NCI-H2196 treated with DMSO at 0.1 percent for 48 hours (cell line): ENCODE measurements around the gene LIMS1.
A peak's percentile ranks its signal among the peaks of the same experiment; 100 is the strongest.
"Not testable (repeated sequence)": the region's sequence is repeated elsewhere in the genome, so short reads cannot be mapped to it uniquely, and the experiment has no call there.

Source experiments
- DNase-seq: peaks from one replicate; lab custom pipeline; 2025; ENCODE audit not compliant: unreplicated experiment; lab: John Stamatoyannopoulos, UW

The LIMS1 gene

DNA sequence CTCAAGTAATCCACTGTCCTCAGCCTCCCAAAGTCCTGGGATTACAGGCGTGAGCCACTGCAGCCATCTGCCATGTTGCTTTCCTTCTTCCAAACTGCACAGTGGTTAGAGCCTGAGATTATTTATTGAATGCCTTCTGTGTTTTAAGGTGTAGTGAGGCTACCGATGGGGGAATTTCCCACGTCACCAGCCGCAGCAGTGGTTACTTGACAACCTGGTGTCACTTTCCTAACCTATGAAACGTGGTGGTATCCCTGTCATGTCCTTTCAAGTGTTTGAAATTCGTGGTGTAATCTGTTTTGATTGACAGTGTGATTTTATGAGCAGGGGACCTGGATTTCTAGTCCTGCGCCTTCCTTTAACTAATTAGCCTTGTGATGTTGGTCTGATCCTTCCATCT, 124.3 kb downstream of the LIMS1 start:
- not testable (repeated sequence) for DNase-seq

DNA sequence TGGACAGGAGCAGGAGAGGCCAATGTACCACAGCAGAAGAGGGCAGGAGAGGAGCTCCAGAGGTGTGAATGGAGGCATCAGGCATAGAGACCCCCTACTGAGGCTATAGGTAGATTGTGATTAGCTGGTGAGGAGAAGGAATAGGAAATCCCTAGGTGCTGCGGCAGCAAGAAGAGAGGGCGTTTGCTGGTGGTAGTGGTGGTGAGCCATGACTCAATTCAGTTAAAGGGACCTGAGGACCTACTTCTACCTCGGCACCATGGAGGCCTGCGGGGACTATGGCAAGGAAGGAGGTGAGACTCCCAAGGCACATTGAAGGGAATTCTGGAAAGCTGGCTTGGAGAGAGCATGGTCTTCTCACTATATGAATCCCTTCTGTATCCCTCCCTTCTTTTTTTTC, 127.2 kb downstream of the LIMS1 start:
- not testable (repeated sequence) for DNase-seq

DNA sequence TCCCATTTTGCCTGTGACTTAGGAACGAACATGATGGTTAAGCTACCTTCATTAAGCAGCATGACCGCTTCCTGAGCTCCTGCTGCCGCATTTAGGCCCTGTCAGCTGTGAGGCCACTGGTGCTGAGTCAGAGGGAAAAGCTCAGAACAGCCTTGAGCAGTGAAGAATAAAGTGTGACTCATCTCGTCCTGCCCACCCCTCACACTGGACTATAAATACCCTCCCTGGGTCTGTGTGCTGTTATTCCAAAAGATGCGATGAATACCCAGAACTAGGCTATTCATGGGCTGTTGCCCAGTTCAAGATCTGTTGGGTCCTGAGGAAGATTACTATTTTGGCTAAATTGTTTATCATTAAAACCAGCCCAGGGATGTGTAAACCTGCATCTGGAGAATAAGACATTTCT, 127.9 kb downstream of the LIMS1 start:
- not testable (repeated sequence) for DNase-seq

- DNase-seq = not testable (repeated sequence)
Measured at GRCh38 chr2:108663346-108663745, 129.1 kb downstream of the LIMS1 start.

DNA sequence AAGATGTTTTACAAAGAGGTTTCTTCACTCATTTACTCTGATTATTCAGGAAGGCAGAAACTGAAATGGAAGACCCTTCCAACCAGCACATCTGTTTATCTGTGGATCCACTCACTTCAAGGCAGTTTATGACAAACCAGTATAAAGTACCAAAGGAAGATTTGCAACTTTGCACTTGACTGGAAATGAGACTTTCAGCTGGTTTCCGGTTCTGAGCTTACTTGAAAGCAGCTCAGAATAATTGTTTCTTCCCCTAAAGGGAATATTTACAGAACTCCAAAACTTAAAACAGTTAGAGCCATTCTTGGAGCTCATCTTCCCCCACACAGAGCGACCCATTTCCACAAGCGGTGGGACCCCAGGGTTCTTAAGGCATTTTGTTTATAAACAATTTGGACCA, 129.8 kb downstream of the LIMS1 start:
- not testable (repeated sequence) for DNase-seq

- DNase-seq = not testable (repeated sequence)
Measured at GRCh38 chr2:108664979-108665378, 130.7 kb downstream of the LIMS1 start.

- not testable (repeated sequence) for DNase-seq
Measured at GRCh38 chr2:108665975-108666374, 131.7 kb downstream of the LIMS1 start.

DNA sequence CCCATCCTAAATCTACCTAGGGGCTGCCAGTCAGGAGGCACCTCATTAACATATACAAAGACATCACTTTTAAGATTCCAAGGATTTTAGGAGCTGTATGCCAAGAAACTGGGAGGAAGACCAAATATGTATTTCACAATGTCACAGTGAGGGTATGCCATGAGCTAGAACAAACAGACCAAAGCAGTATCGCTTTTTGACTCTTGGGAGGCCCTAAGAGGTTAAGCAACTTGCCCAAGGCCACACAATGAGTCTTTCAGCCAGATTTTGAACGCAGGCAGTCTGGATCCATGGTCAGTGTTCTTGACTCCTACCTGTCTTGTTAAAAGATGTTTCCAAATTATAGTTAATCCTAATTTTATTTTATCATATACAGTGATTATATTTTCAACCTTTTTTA, 132.9 kb downstream of the LIMS1 start:
- DNase-seq = not testable (repeated sequence)

DNA sequence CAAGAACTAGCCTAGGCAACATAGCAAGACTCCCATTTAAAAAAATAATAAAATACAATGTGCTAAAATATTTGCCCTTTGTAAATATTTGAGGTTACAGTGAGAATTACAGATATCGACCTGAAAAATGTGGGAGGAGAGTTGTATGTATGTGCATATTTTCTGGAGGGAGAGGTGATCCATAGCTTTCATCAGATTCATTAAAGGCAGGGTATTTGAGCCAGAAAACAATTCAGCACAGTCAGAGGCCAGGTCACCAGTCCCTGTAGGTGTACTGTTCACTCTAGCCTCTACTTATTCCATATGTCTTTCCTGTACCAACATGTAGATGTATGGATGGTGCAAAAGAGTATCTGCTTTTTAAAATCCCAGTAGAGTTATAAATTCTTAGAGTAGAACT, 136.0 kb downstream of the LIMS1 start:
- DNase-seq = not testable (repeated sequence)

- DNase-seq = not testable (repeated sequence)
Measured at GRCh38 chr2:108672200-108672805, 138.0 kb downstream of the LIMS1 start.

DNA sequence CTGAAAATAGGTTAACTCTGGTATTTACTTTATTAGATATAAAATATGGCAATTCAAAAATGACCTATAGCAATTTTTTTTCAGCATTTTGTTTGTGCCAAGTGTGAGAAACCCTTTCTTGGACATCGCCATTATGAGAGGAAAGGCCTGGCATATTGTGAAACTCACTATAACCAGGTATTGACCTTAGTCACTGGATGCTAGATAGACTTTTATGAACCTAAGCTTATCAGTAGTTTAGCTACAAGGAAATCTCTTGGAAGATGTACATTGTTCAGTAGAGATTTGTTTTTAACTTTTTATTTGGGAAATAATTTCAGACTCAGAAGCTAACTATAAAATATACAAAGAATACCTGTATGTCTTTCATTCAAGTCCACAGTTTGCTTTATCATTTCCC, 142.3 kb downstream of the LIMS1 start:
- not testable (repeated sequence) for DNase-seq

DNA sequence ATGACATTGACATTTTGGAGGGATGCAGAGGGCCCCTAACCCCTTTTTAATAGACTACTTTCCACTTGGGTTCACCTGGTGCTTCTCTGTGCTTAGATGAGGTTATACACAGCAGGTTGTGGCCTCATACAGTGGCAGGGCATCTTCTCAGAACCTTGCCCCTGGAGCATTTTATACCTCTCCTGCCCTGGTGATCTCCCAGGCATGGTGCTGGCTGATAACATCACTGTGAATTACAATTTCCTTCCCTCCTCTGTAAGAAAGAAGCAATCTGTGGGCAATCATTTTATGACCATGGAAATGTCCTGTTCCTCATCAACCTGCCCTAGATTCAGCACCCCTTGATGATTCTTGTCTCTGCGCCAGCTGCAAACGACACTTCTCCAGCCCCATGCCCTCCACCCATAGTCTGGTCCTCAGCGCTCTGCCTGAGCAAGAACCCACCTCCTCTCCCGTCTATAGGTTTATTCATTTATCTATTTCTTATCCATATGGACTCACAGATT, 143.0 kb downstream of the LIMS1 start:
- not testable (repeated sequence) for DNase-seq

- DNase-seq = peak; percentile 49
Measured at GRCh38 chr2:108678198-108678651, 144.0 kb downstream of the LIMS1 start.

DNA sequence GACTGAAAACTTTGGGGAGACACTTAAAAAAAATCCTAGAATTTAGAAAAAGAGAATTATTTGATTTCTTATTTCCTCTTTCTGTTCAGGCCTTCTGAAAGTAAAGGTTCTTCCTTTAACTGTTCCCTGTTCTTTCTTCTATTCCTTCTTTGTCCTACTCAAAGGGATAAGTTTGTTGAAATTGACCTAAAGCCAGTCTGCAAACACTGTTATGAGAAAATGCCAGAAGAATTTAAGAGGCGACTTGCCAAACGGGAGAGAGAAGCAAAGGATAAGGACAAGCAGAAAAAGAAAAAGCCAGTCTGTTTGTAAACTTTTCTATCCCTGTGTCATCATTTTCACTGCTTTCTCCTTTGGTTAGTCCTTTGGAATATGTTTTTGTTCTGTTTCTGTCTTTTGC, 146.5 kb downstream of the LIMS1 start:
- DNase-seq = not testable (repeated sequence)

GRCh38 chr2:108688818-108689756, 154.8 kb downstream of the LIMS1 start:
- peak; percentile 6 for DNase-seq

DNA sequence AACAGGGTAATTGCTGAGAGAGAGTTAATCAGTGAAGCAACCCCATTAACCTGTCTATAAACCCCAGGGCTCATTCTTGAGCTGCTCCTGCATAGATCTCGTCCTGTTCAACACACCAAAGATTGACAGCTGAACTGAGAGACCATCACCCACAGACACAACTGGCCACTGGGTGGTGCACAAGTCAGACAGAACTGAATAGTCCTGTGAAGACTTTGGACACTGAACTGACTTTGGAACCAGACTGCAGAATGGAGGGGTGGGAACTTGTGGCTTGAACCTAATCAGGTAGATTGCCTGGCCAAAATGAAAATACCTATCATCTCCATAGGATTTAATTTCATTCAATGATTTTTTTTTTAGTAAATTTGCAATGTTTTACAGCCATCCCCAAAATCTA, 155.7 kb downstream of the LIMS1 start:
- not testable (repeated sequence) for DNase-seq

DNA sequence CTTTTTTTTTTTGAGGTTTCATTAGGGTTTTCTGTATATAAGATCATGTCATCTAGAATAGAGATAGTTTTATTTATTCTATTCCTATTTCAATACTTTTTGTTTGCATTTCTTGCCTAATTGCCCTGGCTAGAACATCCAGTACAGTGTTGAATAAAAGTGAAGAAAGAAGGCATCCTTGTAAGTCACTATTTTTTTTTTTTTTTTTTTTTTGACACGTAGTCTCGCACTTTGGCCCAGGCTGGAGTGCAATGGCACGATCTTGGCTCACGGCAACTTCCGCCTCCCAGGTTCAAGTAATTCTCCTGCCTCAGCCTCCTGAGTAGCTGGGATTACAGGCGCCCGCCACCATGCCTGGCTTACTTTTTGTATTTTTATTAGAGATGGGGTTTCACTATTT, 157.2 kb downstream of the LIMS1 start:
- DNase-seq = no peak

DNA sequence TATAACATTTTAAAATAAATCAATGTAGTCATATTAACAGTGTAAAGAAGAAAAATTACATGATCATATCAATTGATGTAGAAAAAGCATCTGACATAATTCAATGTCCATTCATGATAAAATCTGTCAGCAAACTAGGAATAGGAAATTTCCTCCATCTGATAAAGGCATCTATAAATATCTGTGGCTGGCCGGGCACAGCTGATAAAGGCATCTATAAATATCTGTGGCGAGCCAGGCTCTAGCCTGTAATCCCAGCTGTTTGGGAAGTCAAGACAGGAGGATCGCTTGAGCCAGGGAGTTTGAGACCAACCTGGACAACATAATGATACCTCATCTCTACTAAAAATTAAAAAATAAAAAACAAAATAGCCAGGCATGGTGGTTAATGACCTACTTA, 166.9 kb downstream of the LIMS1 start:
- no peak for DNase-seq

GRCh38 chr2:108701806-108702205, 167.5 kb downstream of the LIMS1 start:
- DNase-seq = no peak

GRCh38 chr2:108704871-108705270, 170.6 kb downstream of the LIMS1 start:
- no peak for DNase-seq

DNA sequence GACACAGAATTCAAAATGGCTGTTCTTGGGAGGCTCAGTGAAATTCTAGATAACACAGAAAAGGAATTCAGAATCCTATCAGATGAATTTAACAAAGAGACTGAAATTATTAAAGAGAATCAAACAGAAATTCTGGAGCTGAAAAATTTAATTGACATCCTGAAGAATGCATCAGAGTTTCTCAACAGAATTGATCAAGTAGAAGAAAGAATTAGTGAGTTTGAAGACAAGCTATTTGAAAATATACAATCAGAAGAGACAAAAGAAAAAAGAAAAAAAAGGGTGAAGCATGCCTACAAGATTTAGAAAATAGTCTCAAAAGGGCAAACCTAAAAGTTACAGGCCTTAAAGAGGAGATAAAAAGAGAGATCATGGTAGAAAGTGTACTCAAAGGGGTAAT, 173.0 kb downstream of the LIMS1 start:
- DNase-seq = no peak

- not testable (repeated sequence) for DNase-seq
Measured at GRCh38 chr2:108716971-108717370, 182.7 kb downstream of the LIMS1 start.
